ENCODE results near the gene MSI1. TPM values are rescaled to one million over a fixed set of nuclear protein-coding genes. Genes with fewer than 3 reads are reported as not detected.
A peak's percentile ranks its signal among the peaks of the same experiment; 100 is the strongest.

MSI1 gene
- total and polyA plus RNA-seq, 2 experiments from 2014 or later, result 12.8 to 16.9 TPM

- no peak for TF ChIP-seq EZH2 (IDR thresholded peaks at IDR 0.05; ENCODE audit: low read depth, unreplicated experiment)
Measured at GRCh38 chr12:120403869-120404268, 34.9 kb upstream of the MSI1 start (continued).

DNA sequence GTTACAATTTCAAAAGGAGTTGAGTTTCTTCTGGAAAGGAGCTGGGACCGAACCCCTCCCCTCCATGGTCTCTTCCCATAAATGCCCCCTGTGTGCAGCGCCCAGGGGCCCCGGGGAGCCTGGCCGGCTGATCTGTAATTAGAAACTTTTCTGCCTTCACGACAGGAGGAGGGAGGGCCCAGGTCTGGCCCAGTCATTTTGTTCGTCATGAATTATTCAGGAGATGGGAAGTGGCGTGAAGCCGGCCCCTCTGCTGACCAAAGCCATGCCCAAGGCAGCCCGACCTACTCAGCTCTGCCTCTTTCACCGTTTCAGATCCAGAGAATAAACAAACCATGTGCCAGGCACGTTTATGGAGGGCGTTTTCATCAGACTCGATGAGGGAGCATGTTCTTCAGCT is 33.3 kb upstream of the MSI1 start:
- Mint-ChIP-seq H3K36me3 (ENCODE audit: low read depth) (no peaks in the 10 kb centered on the region), H3K4me3 (peak overlapping the region; percentile 49), H3K27ac (peak overlapping the region; percentile 91), H3K4me1 (peaks cover 21% of the 10 kb centered on the region), H3K27me3 (ENCODE audit: insufficient read depth, low read depth, poor library complexity) (peaks cover 10% of the 10 kb centered on the region), H3K9me3 (no peaks in the 10 kb centered on the region)
- TF ChIP-seq ZNF114 (CRISPR knock-in tag; IDR thresholded peaks at IDR 0.05) (no peak), POLR2AphosphoS5 (IDR thresholded peaks at IDR 0.05; ENCODE audit: low read depth) (0 out of 2 replicates have a peak, but pooled peaks have one; percentile 23)
- Histone ChIP-seq H3K4me2 (peak overlapping the region; percentile 71), H3K9me2 (ENCODE audit: insufficient read depth) (no peaks in the 10 kb centered on the region), H3K79me2 (replicated peaks; ENCODE audit: insufficient read depth) (no peaks in the 10 kb centered on the region), H3K4me1 (ENCODE audit: insufficient read depth) (peaks cover 29% of the 10 kb centered on the region), H3K4me3 (peak overlapping the region; percentile 18), H2AFZ (peak overlapping the region; percentile 80), H4K20me1 (replicated peaks; ENCODE audit: insufficient read depth) (no peaks in the 10 kb centered on the region), H3K36me3 (ENCODE audit: insufficient read depth) (no peaks in the 10 kb centered on the region), H3F3A (replicated peaks; ENCODE audit: low read depth) (peaks cover 9% of the 10 kb centered on the region; the same call in 1 of the 2 replicates), H3K27me3 (ENCODE audit: insufficient read depth) (no peaks in the 10 kb centered on the region), H3K27ac (ENCODE audit: low read depth) (peak overlapping the region; percentile 89)
- DNase-seq (ENCODE audit: low spot score) (peak; percentile 83), ATAC-seq (peak; percentile 92)

- H3K27ac Mint-ChIP-seq, result no peak overlapping the region
- no peak for ATAC-seq
- Histone ChIP-seq H3F3A (replicated peaks; ENCODE audit: low read depth) (peaks cover 16% of the 10 kb centered on the region), H3K4me1 (ENCODE audit: insufficient read depth) (peaks cover 32% of the 10 kb centered on the region), H3K4me3 (no peak overlapping the region), H3K79me2 (replicated peaks; ENCODE audit: insufficient read depth) (no peaks in the 10 kb centered on the region), H3K27ac (ENCODE audit: low read depth) (no peak overlapping the region), H4K20me1 (replicated peaks; ENCODE audit: insufficient read depth) (no peaks in the 10 kb centered on the region), H3K27me3 (ENCODE audit: insufficient read depth) (no peaks in the 10 kb centered on the region), H3K36me3 (ENCODE audit: insufficient read depth) (no peaks in the 10 kb centered on the region), H2AFZ (no peak overlapping the region), H3K4me2 (no peak overlapping the region), H3K9me2 (ENCODE audit: insufficient read depth) (no peaks in the 10 kb centered on the region)
- peaks cover 27% of the 10 kb centered on the region for H3K4me1 Mint-ChIP-seq
- H3K9me3 Mint-ChIP-seq, result no peaks in the 10 kb centered on the region
- H3K36me3 Mint-ChIP-seq (ENCODE audit: low read depth), result no peaks in the 10 kb centered on the region
- no peak overlapping the region for H3K4me3 Mint-ChIP-seq
- peaks cover 19% of the 10 kb centered on the region for H3K27me3 Mint-ChIP-seq (ENCODE audit: insufficient read depth, low read depth, poor library complexity)
- no peak for DNase-seq (ENCODE audit: low spot score)
- no peak for TF ChIP-seq ETS1 (IDR thresholded peaks at IDR 0.05)
- TF ChIP-seq ZNF331 (CRISPR knock-in tag; IDR thresholded peaks at IDR 0.05; ENCODE audit: low read depth), result no peak
- TF ChIP-seq, protein P1, sequence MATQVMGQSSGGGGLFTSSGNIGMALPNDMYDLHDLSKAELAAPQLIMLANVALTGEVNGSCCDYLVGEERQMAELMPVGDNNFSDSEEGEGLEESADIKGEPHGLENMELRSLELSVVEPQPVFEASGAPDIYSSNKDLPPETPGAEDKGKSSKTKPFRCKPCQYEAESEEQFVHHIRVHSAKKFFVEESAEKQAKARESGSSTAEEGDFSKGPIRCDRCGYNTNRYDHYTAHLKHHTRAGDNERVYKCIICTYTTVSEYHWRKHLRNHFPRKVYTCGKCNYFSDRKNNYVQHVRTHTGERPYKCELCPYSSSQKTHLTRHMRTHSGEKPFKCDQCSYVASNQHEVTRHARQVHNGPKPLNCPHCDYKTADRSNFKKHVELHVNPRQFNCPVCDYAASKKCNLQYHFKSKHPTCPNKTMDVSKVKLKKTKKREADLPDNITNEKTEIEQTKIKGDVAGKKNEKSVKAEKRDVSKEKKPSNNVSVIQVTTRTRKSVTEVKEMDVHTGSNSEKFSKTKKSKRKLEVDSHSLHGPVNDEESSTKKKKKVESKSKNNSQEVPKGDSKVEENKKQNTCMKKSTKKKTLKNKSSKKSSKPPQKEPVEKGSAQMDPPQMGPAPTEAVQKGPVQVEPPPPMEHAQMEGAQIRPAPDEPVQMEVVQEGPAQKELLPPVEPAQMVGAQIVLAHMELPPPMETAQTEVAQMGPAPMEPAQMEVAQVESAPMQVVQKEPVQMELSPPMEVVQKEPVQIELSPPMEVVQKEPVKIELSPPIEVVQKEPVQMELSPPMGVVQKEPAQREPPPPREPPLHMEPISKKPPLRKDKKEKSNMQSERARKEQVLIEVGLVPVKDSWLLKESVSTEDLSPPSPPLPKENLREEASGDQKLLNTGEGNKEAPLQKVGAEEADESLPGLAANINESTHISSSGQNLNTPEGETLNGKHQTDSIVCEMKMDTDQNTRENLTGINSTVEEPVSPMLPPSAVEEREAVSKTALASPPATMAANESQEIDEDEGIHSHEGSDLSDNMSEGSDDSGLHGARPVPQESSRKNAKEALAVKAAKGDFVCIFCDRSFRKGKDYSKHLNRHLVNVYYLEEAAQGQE (IDR thresholded peaks at IDR 0.05; ENCODE audit: unreplicated experiment), result no peak
- TF ChIP-seq EZH2phosphoT487 (IDR thresholded peaks at IDR 0.05; ENCODE audit: unreplicated experiment), result no peak
- TF ChIP-seq STAT1 (IDR thresholded peaks at IDR 0.05; ENCODE audit: unreplicated experiment), result no peak
- TF ChIP-seq EZH2 (IDR thresholded peaks at IDR 0.05; ENCODE audit: low read depth, unreplicated experiment), result no peak
- no peak for TF ChIP-seq JUNB (IDR thresholded peaks at IDR 0.05; ENCODE audit: unreplicated experiment)
- TF ChIP-seq, protein P2, sequence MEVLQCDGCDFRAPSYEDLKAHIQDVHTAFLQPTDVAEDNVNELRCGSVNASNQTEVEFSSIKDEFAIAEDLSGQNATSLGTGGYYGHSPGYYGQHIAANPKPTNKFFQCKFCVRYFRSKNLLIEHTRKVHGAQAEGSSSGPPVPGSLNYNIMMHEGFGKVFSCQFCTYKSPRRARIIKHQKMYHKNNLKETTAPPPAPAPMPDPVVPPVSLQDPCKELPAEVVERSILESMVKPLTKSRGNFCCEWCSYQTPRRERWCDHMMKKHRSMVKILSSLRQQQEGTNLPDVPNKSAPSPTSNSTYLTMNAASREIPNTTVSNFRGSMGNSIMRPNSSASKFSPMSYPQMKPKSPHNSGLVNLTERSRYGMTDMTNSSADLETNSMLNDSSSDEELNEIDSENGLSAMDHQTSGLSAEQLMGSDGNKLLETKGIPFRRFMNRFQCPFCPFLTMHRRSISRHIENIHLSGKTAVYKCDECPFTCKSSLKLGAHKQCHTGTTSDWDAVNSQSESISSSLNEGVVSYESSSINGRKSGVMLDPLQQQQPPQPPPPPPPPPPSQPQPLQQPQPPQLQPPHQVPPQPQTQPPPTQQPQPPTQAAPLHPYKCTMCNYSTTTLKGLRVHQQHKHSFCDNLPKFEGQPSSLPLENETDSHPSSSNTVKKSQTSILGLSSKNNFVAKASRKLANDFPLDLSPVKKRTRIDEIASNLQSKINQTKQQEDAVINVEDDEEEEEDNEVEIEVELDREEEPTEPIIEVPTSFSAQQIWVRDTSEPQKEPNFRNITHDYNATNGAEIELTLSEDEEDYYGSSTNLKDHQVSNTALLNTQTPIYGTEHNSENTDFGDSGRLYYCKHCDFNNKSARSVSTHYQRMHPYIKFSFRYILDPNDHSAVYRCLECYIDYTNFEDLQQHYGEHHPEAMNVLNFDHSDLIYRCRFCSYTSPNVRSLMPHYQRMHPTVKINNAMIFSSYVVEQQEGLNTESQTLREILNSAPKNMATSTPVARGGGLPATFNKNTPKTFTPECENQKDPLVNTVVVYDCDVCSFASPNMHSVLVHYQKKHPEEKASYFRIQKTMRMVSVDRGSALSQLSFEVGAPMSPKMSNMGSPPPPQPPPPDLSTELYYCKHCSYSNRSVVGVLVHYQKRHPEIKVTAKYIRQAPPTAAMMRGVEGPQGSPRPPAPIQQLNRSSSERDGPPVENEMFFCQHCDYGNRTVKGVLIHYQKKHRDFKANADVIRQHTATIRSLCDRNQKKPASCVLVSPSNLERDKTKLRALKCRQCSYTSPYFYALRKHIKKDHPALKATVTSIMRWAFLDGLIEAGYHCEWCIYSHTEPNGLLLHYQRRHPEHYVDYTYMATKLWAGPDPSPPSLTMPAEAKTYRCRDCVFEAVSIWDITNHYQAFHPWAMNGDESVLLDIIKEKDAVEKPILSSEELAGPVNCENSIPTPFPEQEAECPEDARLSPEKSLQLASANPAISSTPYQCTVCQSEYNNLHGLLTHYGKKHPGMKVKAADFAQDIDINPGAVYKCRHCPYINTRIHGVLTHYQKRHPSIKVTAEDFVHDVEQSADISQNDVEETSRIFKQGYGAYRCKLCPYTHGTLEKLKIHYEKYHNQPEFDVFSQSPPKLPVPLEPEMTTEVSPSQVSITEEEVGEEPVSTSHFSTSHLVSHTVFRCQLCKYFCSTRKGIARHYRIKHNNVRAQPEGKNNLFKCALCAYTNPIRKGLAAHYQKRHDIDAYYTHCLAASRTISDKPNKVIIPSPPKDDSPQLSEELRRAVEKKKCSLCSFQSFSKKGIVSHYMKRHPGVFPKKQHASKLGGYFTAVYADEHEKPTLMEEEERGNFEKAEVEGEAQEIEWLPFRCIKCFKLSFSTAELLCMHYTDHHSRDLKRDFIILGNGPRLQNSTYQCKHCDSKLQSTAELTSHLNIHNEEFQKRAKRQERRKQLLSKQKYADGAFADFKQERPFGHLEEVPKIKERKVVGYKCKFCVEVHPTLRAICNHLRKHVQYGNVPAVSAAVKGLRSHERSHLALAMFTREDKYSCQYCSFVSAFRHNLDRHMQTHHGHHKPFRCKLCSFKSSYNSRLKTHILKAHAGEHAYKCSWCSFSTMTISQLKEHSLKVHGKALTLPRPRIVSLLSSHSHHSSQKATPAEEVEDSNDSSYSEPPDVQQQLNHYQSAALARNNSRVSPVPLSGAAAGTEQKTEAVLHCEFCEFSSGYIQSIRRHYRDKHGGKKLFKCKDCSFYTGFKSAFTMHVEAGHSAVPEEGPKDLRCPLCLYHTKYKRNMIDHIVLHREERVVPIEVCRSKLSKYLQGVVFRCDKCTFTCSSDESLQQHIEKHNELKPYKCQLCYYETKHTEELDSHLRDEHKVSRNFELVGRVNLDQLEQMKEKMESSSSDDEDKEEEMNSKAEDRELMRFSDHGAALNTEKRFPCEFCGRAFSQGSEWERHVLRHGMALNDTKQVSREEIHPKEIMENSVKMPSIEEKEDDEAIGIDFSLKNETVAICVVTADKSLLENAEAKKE (CRISPR knock-in tag; IDR thresholded peaks at IDR 0.05), result no peak
- TF ChIP-seq POLR2AphosphoS5 (IDR thresholded peaks at IDR 0.05; ENCODE audit: low read depth), result no peak
Measured at GRCh38 chr12:120399531-120399930, 30.6 kb upstream of the MSI1 start.
